ENCODE measurements around the gene AMIGO3. TPM values are rescaled to one million over a fixed set of nuclear protein-coding genes. Genes with fewer than 3 reads are reported as not detected.

AMIGO3 gene
- total RNA-seq, 1 donor from 2014 or later, result 0.35 TPM

GRCh38 chr3:49670940-49671290 lies 48.6 kb downstream of the AMIGO3 start:
- Mint-ChIP-seq H3K4me1 (ENCODE audit: low read depth) (peaks cover 34% of the 10 kb centered on the region), H3K27me3 (ENCODE audit: low read depth) (no peaks in the 10 kb centered on the region), H3K27ac (ENCODE audit: unreplicated experiment) (no peak overlapping the region), H3K4me3 (ENCODE audit: unreplicated experiment) (no peak overlapping the region), H3K9me3 (ENCODE audit: low read depth) (no peaks in the 10 kb centered on the region), H3K36me3 (ENCODE audit: low read depth) (peaks cover 2% of the 10 kb centered on the region)
- DNase-seq (ENCODE audit: low spot score), result no peak
- TF ChIP-seq CTCF (IDR thresholded peaks at IDR 0.05), result no peak

GRCh38 chr3:49669352-49669751 lies 50.1 kb downstream of the AMIGO3 start:
- DNase-seq (ENCODE audit: low spot score), result no peak
- Mint-ChIP-seq H3K36me3 (ENCODE audit: low read depth) (no peaks in the 10 kb centered on the region), H3K9me3 (ENCODE audit: low read depth) (no peaks in the 10 kb centered on the region), H3K4me3 (ENCODE audit: unreplicated experiment) (no peak overlapping the region), H3K4me1 (ENCODE audit: low read depth) (peaks cover 27% of the 10 kb centered on the region), H3K27me3 (ENCODE audit: low read depth) (no peaks in the 10 kb centered on the region), H3K27ac (ENCODE audit: unreplicated experiment) (no peak overlapping the region)
- TF ChIP-seq CTCF (IDR thresholded peaks at IDR 0.05), result no peak

GRCh38 chr3:49668861-49669260 lies 50.6 kb downstream of the AMIGO3 start:
- no peak for DNase-seq (ENCODE audit: low spot score)
- Mint-ChIP-seq H3K4me3 (ENCODE audit: unreplicated experiment) (no peak overlapping the region), H3K4me1 (ENCODE audit: low read depth) (peaks cover 27% of the 10 kb centered on the region), H3K9me3 (ENCODE audit: low read depth) (no peaks in the 10 kb centered on the region), H3K27me3 (ENCODE audit: low read depth) (no peaks in the 10 kb centered on the region), H3K27ac (ENCODE audit: unreplicated experiment) (peak overlapping the region; percentile 2), H3K36me3 (ENCODE audit: low read depth) (no peaks in the 10 kb centered on the region)
- TF ChIP-seq CTCF (IDR thresholded peaks at IDR 0.05), result no peak

- no peak for DNase-seq (ENCODE audit: low spot score)
- Mint-ChIP-seq H3K27me3 (ENCODE audit: low read depth) (no peaks in the 10 kb centered on the region), H3K36me3 (ENCODE audit: low read depth) (no peaks in the 10 kb centered on the region), H3K27ac (ENCODE audit: unreplicated experiment) (peak overlapping the region; percentile 12), H3K4me1 (ENCODE audit: low read depth) (peaks cover 23% of the 10 kb centered on the region), H3K4me3 (ENCODE audit: unreplicated experiment) (no peak overlapping the region), H3K9me3 (ENCODE audit: low read depth) (no peaks in the 10 kb centered on the region)
- TF ChIP-seq CTCF (IDR thresholded peaks at IDR 0.05), result no peak
Measured at GRCh38 chr3:49668414-49668797, 51.1 kb downstream of the AMIGO3 start.

- H3K4me1 Mint-ChIP-seq (ENCODE audit: low read depth), result peaks cover 18% of the 10 kb centered on the region
- no peaks in the 10 kb centered on the region for H3K27me3 Mint-ChIP-seq (ENCODE audit: low read depth)
Measured at GRCh38 chr3:49667701-49668413, 51.6 kb downstream of the AMIGO3 start.

More at GRCh38 chr3:49667701-49668413, 51.6 kb downstream of the AMIGO3 start:
- no peak for DNase-seq (ENCODE audit: low spot score)
- TF ChIP-seq CTCF (IDR thresholded peaks at IDR 0.05), result no peak
- H3K9me3 Mint-ChIP-seq (ENCODE audit: low read depth), result no peaks in the 10 kb centered on the region
- peak overlapping the region; percentile 12 for H3K27ac Mint-ChIP-seq (ENCODE audit: unreplicated experiment)
- H3K36me3 Mint-ChIP-seq (ENCODE audit: low read depth), result no peaks in the 10 kb centered on the region
- H3K4me3 Mint-ChIP-seq (ENCODE audit: unreplicated experiment), result no peak overlapping the region

Other genes with a start within 250 kb of the AMIGO3 start
- 147 to 156 TPM (median 149 TPM) in 3 replicates for gene DAG1, start 249.4 kb downstream of the AMIGO3 start, total RNA-seq
- gene BSN, start 165.2 kb downstream of the AMIGO3 start, total RNA-seq, result 0.77 to 0.82 TPM (median 0.77 TPM) in 3 replicates
- 64.5 to 72.0 TPM (median 69.8 TPM) in 3 replicates for gene APEH, start 45.3 kb downstream of the AMIGO3 start, total RNA-seq
- 17.6 to 24.4 TPM (median 19.1 TPM) in 3 replicates for gene MST1, start 30.2 kb downstream of the AMIGO3 start, total RNA-seq
- 40.1 to 46.2 TPM (median 41.4 TPM) in 3 replicates for gene RNF123, start 30.1 kb downstream of the AMIGO3 start, total RNA-seq
- gene GMPPB, start 4.3 kb upstream of the AMIGO3 start, total RNA-seq, result 27.6 to 50.2 TPM (median 28.4 TPM) in 3 replicates
- 38.9 to 44.4 TPM (median 40.1 TPM) in 3 replicates for gene IP6K1, start 66.9 kb upstream of the AMIGO3 start, total RNA-seq
- gene CDHR4, start 80.2 kb upstream of the AMIGO3 start, total RNA-seq, result not detected in 3 replicates
- 4.1 to 7.9 TPM (median 7.9 TPM) in 3 replicates for gene INKA1, start 83.6 kb upstream of the AMIGO3 start, total RNA-seq
- 25.6 to 45.3 TPM (median 26.3 TPM) in 3 replicates for gene UBA7, start 94.3 kb upstream of the AMIGO3 start, total RNA-seq
- 2.3 to 5.9 TPM (median 2.7 TPM) in 3 replicates for gene TRAIP, start 136.9 kb upstream of the AMIGO3 start, total RNA-seq
- not detected in 3 replicates for gene CAMKV, start 150.2 kb upstream of the AMIGO3 start, total RNA-seq
- gene MST1R, start 184.2 kb upstream of the AMIGO3 start, total RNA-seq, result 0.55 to 1.1 TPM (median 0.56 TPM) in 3 replicates
- 9.6 to 13.6 TPM (median 11.0 TPM) in 3 replicates for gene MON1A, start 210.1 kb upstream of the AMIGO3 start, total RNA-seq
- 57.1 to 70.7 TPM (median 61.0 TPM) in 3 replicates for gene RBM6, start 220.5 kb upstream of the AMIGO3 start, total RNA-seq

All from chondrocyte (in vitro differentiated cells).